ENCODE results near the gene ASIC3. TPM values are rescaled to one million over a fixed set of nuclear protein-coding genes. Genes with fewer than 3 reads are reported as not detected.

The ASIC3 gene
- total RNA-seq, 1 experiment from 2014 or later, result 1.1 TPM

DNA sequence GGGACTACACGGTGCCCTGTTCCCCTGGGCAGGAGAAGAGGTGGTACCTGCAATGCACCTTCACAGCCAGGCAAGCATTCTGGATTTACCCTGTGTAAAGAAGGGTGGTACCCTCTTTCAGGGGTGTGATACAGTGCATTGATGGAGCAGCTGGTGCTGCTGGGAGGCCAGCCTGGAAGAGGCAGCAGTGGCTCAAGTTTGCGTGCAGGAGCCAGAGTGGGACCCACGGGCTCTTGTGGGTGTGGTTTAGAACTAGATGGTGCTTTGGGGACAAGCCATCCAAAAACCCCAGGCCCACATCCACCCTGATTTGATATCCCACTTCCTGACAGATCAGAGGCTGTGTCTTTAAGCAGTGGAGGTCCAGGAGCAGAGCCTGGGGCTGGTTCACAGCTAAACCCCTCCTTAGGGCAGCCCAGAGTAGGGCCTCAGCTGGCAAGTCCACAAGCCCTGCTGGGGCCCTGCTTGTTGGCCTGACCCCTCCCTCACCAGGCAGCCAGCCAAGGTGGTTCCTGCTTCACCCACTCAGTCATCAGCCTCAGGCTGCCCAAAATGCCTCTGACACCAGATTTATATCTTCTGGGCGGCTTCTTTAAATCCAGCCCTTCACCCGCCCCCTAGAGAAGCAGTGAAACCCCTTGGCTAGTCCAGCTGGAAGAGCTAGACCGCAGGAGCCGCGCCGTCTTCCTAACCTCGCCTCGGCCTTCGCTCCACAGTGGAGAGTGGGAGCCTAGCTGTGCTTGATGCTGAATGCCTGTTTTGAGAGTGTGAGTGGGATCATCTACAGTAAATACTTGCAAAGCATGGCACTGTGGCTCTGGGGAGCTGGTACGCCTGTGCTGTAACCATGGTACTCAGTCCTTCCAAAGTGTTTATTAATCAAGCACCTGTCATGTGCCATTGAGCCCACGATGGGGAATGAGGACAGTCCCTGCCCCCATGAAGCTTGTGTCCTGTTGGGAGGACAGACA lies 1.4 kb upstream of the ASIC3 start:
- POLR2A ChIA-PET, result interaction anchor here (1.0 kb wide), 1 partner anchor 19 kb away, joined by 3 read pairs; the partner anchor contains the start of gene ABCB8
- H3K4me3 ChIP-seq (ENCODE audit: low read depth, low read length), result no peak overlapping the region
- H3K36me3 Mint-ChIP-seq (ENCODE audit: insufficient read depth, unreplicated experiment), result no peaks in the 10 kb centered on the region
- peaks cover 4% of the 10 kb centered on the region for H3K27me3 Mint-ChIP-seq (ENCODE audit: insufficient read depth, unreplicated experiment)
- no TSS peak for BruUV-seq (replicated peaks)
- no peak for DNase-seq
- no peaks in the 10 kb centered on the region for H3K4me1 Mint-ChIP-seq (ENCODE audit: low read depth, unreplicated experiment)
- TF ChIP-seq, protein P1, sequence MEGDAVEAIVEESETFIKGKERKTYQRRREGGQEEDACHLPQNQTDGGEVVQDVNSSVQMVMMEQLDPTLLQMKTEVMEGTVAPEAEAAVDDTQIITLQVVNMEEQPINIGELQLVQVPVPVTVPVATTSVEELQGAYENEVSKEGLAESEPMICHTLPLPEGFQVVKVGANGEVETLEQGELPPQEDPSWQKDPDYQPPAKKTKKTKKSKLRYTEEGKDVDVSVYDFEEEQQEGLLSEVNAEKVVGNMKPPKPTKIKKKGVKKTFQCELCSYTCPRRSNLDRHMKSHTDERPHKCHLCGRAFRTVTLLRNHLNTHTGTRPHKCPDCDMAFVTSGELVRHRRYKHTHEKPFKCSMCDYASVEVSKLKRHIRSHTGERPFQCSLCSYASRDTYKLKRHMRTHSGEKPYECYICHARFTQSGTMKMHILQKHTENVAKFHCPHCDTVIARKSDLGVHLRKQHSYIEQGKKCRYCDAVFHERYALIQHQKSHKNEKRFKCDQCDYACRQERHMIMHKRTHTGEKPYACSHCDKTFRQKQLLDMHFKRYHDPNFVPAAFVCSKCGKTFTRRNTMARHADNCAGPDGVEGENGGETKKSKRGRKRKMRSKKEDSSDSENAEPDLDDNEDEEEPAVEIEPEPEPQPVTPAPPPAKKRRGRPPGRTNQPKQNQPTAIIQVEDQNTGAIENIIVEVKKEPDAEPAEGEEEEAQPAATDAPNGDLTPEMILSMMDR (IDR thresholded peaks at IDR 0.05; ENCODE audit: insufficient read depth in 1 of 2, low read depth in 1 of 2, low read length in 1 of 2, severe bottlenecking in 1 of 2, unreplicated experiment in 1 of 2), result no peak
- no peak overlapping the region for H3K27ac Mint-ChIP-seq (ENCODE audit: unreplicated experiment)
- CTCF ChIA-PET, result interaction anchor here (0.6 kb wide), 1 partner anchor 22 kb away, joined by 6 read pairs; the partner anchor contains the start of gene ATG9B
- no peaks in the 10 kb centered on the region for H3K36me3 ChIP-seq (ENCODE audit: control insufficient read depth, insufficient read depth, low read length)
- H3K9me3 ChIP-seq, result no peaks in the 10 kb centered on the region
- H3K4me3 Mint-ChIP-seq (ENCODE audit: unreplicated experiment), result no peak overlapping the region
- no peaks in the 10 kb centered on the region for H3K9me3 Mint-ChIP-seq (ENCODE audit: unreplicated experiment)
- intact Hi-C loops (cut with micrococcal nuclease; ENCODE audit: unreplicated experiment), result no loop called here
- no peaks in the 10 kb centered on the region; the same call in 1 of the 2 replicates for H3K27me3 ChIP-seq (replicated peaks; ENCODE audit: control insufficient read depth, insufficient read depth, low read length)
- no peaks in the 10 kb centered on the region for H3K4me1 ChIP-seq

- Mint-ChIP-seq H3K9me3 (ENCODE audit: unreplicated experiment) (no peaks in the 10 kb centered on the region), H3K27me3 (ENCODE audit: insufficient read depth, unreplicated experiment) (peaks cover 4% of the 10 kb centered on the region), H3K36me3 (ENCODE audit: insufficient read depth, unreplicated experiment) (no peaks in the 10 kb centered on the region), H3K4me3 (ENCODE audit: unreplicated experiment) (no peak overlapping the region), H3K4me1 (ENCODE audit: low read depth, unreplicated experiment) (no peaks in the 10 kb centered on the region), H3K27ac (ENCODE audit: unreplicated experiment) (no peak overlapping the region)
- CTCF ChIA-PET, result no interaction called here
- DNase-seq, result no peak
- H3K36me3 ChIP-seq (ENCODE audit: control insufficient read depth, insufficient read depth, low read length), result no peaks in the 10 kb centered on the region
- no TSS peak for BruUV-seq (replicated peaks)
- no peaks in the 10 kb centered on the region for H3K9me3 ChIP-seq
- intact Hi-C loops (cut with micrococcal nuclease; ENCODE audit: unreplicated experiment), result no loop called here
- TF ChIP-seq, protein P1 (IDR thresholded peaks at IDR 0.05; ENCODE audit: insufficient read depth in 1 of 2, low read depth in 1 of 2, low read length in 1 of 2, severe bottlenecking in 1 of 2, unreplicated experiment in 1 of 2), result no peak
- POLR2A ChIA-PET, result interaction anchor here (0.6 kb wide), 1 partner anchor 1835 kb away, joined by 4 read pairs; no protein-coding TSS in a partner anchor
- H3K4me3 ChIP-seq (ENCODE audit: low read depth, low read length), result no peak overlapping the region
- H3K27me3 ChIP-seq (replicated peaks; ENCODE audit: control insufficient read depth, insufficient read depth, low read length), result no peaks in the 10 kb centered on the region
- H3K4me1 ChIP-seq, result no peaks in the 10 kb centered on the region
These were observed 656 bp downstream of the ASIC3 start for GRCh38 chr7:151048911-151049463.

DNA sequence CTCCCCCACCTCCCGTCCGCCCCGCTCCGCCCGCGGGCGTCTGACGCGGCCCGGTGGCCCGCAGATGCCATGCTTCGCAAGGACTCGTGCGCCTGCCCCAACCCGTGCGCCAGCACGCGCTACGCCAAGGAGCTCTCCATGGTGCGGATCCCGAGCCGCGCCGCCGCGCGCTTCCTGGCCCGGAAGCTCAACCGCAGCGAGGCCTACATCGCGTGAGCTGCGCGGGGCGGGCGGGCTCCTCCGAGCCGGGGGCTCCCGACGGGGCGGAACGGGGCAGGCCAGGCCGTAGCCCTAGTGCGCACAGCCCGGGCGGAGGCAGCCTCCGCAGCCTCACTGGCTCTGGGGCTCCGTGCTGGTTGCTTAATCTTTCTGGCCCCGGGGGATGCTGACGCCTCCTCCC lies 2.8 kb downstream of the ASIC3 start:
- no TSS peak for BruUV-seq (replicated peaks)
- DNase-seq, result peak in 1 of 2 experiments; percentile 59
- Histone ChIP-seq H3K27me3 (replicated peaks; ENCODE audit: control insufficient read depth, insufficient read depth, low read length) (no peaks in the 10 kb centered on the region), H3K4me3 (ENCODE audit: low read depth, low read length) (no peak overlapping the region), H3K9me3 (no peaks in the 10 kb centered on the region), H3K36me3 (ENCODE audit: control insufficient read depth, insufficient read depth, low read length) (no peaks in the 10 kb centered on the region; the same call in 1 of the 2 replicates), H3K4me1 (no peaks in the 10 kb centered on the region)
- no peaks in the 10 kb centered on the region for H3K4me1 Mint-ChIP-seq (ENCODE audit: low read depth, unreplicated experiment)
- H3K27me3 Mint-ChIP-seq (ENCODE audit: insufficient read depth, unreplicated experiment), result peaks cover 4% of the 10 kb centered on the region
- H3K36me3 Mint-ChIP-seq (ENCODE audit: insufficient read depth, unreplicated experiment), result no peaks in the 10 kb centered on the region
- TF ChIP-seq, protein P1 (IDR thresholded peaks at IDR 0.05; ENCODE audit: insufficient read depth in 1 of 2, low read depth in 1 of 2, low read length in 1 of 2, severe bottlenecking in 1 of 2, unreplicated experiment in 1 of 2), result no peak
- no peak overlapping the region for H3K27ac Mint-ChIP-seq (ENCODE audit: unreplicated experiment)
- CTCF ChIA-PET, result no interaction called here
- POLR2A ChIA-PET, result interaction anchor here (0.6 kb wide), 1 partner anchor 469 kb away, joined by 3 read pairs; no protein-coding TSS in a partner anchor
- no peak overlapping the region for H3K4me3 Mint-ChIP-seq (ENCODE audit: unreplicated experiment)
- intact Hi-C loops (cut with micrococcal nuclease; ENCODE audit: unreplicated experiment), result no loop called here
- H3K9me3 Mint-ChIP-seq (ENCODE audit: unreplicated experiment), result no peaks in the 10 kb centered on the region

Measured in Caco-2 (cell line).